Activated CD4-positive, CD25-positive, alpha-beta regulatory T cell (primary cell): ENCODE data around the gene ELF1.

Source experiments
- DNase-seq, 4 experiments: peaks; one replicate each; lab custom pipeline; 2025; lab: John Stamatoyannopoulos, UW

The ELF1 gene

DNA sequence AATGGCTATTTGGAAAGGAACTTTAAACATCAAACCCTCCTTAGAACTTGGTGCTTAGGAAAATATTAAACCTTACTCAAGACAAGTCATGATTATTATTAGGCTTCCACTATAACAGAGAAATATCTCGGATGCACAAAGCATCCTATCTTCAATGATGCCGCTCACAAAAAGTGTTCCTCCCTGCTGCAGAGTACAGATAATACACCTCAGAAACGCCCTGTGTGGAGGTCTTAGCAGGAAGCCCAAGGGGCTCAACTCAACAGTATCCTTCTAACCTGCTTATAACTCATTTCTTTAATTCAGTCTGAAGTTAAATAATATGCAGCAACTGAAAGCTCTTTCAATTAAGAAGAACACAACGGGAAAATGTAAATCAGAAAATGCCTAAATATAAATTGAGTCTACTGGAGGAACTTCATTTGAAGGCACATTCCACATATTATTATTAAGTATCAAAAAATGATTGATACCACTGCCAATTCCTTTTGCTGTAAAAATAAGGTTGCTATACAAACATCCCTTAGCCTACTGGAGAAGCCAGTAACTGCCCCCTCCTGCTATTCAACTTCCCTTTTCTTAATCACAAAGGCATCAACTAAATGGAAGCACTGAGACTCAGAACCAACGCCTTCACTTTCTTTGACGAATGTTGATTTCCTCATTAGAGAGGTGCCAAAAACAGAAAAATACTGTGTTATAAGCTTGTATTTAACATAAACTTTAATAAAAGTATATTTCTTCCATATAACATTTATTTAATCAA, 12.0 kb downstream of the ELF1 start:
- DNase-seq: no peak

DNA sequence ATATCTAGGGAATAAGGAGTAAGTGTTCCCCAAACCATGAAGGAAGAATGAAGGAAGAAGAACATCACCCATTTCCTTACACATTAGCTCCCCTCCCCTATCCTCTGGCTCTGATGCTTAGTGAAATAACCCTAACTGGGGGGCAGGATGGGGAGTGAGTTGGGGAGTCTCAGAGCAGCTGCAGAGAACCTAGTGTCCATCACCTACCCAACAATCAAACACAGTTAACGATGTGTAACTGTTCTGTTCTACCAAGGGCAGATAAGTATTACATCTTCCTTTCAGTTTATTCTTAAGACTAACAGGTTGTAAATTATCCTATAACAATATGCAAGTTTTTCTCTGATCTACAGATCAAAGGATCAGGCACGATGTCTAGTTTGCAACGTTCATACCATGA, 12.8 kb downstream of the ELF1 start:
- DNase-seq: no peak

DNA sequence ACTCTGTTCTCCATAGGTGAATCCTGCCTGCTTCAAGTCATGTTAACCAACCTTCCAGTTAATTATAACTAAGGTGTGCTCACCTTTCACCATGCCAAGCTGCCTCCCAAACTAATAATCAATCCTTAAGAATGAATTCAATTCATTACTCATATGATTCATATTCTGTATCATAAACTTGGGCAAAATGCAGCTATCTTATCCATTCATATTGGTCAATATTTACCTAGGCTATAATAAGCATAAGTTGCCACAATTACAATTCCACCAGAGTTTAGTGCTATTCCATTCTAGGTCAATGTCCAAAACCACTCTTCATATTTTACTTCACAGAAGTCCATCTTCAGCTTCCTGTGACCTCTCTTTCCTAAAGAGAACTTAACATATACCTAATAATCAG, 13.4 kb downstream of the ELF1 start:
- DNase-seq: no peak

DNA sequence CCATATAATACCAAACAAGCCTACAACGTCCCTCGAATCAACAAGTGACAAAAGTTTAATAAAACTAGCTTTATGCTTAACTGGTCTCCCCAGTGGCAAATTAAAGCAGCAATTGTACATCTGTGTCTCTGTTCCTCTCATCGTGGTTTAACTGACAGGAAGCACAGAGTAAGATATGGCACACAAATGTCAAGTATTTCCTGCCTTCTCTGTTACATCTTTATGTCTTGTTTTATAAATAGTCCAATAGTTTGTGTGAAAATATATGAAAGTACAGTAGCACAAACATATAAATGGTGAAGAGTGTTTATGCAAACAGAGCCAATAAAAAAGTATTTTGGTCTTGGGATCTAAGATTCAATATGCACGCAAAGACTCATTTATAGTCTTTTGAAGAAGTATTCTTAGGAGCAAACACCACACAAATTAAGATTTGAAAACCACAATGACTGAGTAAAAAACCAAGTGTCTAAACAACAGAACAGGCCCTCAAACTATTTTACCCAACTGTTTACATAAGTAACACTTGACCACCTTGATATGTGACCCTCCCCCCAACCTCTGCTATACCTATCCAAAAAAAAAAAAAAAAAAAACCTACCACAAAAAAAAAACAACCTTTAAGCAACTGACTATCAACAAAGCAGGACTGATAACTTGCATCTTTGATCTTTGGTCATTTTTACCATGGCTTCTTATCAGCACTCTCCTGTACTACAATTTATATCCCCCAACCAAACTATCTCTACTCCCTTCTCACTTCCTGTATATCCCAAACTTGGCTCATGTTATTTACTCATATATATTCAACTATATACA, 14.0 kb downstream of the ELF1 start:
- no peak for DNase-seq

DNA sequence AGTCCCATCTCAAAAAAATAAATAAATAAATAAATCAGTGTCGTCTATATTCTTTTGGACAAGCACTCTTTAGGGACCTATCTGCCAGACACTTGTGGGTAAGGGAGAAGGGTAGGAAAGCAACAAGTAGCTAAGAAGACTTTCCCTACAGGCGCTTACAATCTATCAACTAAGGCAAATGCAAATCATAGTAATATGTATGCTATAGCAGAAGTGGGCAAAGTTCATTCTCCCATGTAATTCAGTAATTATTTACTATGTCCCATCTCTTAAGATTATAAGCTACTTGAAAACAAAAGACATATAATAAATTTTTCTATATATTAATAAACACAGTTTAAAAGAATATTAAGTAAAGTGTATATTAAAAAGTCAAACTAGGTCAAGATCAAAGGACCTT, 16.5 kb downstream of the ELF1 start:
- DNase-seq: no peak

DNA sequence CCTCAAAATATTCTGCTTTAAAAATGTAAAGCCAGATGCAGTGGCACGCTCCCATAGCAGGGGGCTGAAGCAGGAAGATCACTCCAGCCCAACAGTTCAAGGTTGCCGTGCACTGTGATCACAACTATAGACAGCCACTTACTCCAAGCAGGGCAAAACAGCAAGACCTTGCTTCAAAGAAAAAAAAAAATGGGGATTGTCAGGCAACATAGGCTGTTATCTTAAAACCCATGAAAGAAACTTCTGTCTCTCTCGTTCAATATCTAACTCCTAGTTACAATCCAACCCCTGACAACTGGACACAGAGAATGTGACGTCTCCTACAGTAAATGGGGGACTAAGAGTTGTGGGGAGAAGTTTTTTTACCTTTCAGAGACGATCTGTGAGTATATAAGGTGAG, 17.4 kb downstream of the ELF1 start:
- no peak for DNase-seq

DNA sequence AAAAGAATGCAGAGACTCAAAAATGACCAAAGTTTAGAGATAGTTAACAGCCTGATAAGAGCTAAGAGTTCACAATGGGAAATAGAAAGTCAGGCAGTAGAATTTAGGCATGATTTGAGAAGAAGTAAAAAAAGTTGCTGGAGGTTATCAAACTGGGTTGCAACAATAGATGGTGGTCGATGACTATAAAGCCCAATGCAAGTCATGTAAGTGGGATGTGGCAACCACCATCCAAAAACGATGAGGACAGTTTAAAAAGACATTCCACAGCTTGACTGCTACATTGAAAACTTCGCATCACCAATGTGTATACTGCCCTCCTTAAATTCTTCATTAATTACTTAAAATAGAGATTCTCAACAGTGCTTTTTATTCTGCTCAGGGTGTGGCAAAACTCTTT, 19.7 kb downstream of the ELF1 start:
- no peak for DNase-seq

DNA sequence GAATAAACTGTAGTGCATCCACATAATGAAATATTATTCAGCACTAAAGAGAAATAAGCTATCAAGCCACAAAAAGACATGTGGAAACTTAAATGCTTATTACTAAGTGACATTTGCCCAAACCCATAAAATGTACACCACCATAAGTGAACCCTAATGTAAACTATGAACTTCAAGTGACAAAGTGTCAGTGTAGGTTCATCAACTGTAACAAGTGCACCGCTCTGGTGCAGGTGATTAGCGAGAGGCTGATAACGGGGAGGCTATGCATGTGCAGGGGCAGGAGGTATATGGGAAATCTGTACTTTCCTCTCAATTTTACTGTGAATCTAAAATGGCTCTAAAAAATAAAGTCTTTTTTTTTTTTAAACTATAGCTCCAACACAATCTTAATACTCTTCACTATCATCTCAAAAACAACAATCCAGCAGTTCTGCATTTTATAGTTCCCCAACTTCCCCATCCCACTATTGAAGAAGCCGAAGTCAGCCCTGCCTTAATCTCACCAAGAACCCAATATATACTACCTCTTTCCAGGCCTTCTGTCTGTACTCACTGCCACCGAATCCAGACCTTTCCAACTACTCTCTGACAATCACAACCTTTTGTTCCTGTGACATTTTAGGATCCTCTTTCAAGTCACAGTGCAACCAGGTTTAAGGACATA, 22.6 kb downstream of the ELF1 start:
- no peak for DNase-seq

DNA sequence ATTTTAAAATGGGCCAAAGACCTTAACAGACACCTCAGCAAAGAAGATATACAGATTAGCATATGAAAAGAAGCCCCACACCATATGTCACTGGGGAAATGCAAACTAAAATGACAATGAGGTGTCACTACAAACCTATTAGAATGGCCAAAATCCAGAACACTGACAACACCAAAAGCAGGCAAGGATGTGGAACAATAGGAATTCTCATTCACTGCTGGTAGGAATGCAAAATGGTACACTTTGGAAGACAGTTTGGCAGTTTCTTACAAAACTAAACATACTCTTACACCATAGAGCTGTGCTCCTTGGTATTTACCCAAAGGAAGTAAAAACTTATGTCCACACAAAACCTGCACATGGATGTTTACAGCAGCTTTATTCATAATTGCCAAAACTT, 23.1 kb downstream of the ELF1 start:
- no peak for DNase-seq

DNA sequence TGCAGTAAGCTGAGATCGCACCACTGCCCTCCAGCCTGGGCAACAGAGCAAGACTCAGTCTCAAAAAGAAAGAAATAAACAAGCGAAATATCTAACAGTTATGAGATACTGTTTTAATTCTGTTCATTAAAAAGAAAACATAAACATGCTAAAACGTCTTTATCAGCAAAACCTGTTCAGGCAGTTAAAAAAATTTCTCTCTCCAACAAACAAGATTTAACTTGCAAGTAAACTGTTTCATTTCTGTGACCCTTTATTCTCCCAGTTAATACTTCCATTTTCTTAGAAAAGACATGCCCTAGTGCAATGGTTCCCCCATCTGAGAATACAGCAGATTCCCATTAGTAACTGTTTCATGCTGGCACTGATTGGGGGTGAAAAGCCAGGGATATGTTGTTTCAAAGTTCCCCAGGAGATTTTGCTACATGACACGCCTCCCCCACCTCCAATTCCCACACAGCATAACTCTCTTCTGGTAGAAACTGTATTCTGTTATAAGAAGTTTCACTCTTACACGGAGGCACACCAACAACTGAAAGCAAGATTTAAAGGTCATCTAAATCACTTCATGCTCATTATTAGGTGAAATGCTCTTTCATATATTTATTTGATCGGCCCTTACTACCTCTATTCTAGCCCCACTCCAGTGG, 24.4 kb downstream of the ELF1 start:
- no peak for DNase-seq

DNA sequence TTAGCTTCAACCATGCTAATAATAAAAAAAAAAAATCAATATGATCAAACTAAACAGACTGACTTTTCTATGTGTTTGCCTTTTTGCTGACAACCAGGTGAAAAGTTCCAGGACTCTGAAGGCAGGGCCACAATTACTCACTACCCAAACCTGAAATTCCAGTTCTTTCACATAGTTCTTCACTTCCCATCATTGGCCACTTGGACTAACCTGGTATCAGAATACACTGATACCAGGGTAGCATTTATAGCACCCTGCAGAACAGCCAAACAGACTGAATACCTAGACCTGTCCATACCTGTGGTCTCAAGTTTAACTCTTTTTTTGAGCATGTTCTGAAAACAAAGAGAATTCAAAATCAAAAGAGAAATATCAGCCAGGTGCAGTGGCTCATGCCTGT, 25.1 kb downstream of the ELF1 start:
- DNase-seq: no peak

DNA sequence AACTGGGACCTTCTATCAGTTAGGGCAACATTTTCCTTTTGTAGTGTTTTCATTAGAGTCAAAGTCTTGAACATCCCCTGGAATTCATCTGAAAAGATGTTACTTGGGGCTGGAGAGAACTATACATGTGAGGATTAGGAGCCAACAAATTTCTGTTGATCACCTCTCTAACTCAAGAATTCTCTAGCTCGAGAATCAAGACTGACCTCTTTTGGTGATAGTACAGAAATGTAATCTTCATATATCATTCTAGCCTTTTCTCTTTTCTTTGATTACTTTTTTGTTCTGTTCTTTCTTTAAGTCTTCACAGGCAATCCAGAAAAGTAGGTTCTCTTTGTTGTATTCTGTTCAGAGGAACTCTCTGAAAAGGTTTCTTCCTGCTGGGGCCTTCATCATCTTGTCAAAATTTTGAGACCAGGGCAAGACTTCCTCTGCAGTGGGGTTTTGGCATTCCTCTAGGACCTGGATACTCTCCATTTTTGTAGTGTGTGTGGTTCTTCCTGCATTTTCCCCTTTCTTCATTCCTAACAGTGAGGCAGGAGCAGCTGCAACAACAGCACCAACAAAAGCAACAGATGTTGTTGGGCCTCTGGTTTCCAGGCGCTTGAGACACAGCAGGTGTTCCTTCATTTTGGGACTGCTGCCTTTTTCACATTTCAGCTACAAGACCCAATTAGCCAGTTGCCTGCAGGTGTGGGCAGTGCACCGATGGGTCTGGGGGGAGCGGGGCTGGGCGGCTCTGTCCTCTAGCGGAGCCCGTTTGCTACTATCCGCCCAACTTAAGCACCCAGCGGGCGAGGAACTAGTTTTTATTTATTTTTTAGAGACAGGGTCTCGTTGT, 26.2 kb downstream of the ELF1 start:
- no peak for DNase-seq

DNA sequence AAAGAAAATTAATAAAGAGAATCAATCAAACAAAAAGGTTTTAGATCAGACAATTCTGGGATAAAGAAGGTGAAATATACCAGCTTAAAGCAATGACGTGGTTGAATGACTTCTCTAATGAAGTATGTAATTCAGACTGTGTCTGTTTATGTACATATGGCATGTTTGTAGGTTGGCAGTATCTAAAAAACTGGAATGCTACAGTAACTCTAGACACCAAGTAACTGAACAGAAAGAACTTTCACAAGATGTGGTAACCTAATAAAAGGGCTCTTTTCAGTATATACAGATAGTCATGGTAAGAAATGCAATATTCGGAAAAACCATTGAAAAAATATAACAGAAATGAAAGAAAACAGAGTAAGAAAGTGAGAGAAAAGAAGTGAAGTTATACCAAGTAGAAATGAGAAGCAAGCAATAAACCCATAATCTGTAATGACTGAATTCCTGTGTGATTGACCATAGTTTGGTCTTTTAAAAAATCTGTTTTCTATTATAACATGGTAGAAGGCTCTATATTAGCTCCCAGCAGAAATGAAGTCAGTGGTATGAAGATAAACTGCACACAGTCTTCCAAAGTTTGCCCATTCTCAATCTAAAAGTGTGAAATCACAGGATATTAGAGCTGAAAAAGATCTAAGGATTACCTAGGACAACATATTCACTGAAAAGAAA, 31.4 kb downstream of the ELF1 start:
- DNase-seq: no peak

DNA sequence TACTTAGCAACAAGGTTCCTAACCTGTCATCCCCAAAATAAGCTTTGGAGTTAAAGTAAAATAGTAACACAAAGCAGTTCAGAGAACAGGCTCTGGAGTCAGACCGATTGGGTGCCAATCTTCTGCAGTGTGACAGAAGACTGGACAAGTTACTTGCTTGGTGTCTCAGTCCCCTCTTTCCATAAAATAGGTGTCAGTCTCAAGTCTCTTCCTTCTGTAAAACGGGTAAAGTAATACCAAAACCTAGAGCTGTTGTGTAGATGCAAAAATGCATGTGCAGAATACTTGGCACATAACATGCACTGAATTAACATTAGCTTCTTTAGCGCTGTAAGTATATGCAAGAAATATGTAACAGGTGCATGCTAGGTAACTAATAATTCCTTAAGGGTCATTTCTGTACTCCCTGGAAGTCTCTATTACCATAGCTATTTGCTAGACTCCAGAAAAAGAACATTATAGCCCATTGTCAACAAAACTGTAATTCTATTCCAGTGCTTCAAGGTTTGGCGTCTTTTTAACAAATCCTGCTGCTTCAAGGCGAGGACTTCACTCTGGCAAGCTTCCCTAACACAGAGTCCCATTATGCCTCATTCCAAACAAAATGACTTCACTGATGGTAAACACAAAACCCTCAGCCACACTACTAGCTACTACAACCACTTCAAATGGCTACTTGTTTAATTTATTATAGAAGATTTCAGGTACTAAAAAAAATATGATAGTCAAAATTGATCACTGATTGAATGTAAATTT, 32.8 kb downstream of the ELF1 start:
- DNase-seq: no peak

DNA sequence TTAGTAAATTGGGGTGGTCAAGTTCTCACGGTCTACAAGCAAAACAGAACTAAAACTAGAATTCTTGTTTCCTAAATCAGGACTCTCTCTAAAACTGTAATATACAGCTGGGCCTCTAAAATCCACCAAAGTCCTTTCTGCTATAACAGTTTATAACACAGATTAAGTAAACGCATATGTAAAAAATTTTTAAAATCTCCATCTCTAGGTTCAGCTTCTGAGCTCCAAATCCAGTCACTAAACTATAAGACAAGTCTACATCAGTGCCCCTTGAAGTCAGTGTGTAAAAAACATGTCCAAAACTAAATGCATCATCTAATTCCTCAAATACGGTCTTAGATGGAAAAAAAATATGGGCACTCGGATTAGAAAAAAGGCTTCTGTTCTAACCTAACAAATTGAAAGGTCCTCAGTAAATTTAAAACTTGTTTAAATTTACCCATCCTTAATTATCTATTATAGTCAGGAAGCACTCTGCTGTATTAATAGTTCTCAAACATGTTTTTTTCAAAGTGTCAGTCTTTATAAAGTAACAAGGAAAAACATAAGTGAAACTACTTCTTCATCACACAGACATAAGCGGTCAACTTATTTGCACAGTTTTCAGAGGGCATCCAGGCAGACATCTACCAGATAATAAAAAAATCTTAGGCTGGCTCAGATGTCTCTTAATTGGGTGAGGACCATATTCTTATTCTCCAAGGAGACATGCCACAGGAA, 33.6 kb downstream of the ELF1 start:
- no peak for DNase-seq

DNA sequence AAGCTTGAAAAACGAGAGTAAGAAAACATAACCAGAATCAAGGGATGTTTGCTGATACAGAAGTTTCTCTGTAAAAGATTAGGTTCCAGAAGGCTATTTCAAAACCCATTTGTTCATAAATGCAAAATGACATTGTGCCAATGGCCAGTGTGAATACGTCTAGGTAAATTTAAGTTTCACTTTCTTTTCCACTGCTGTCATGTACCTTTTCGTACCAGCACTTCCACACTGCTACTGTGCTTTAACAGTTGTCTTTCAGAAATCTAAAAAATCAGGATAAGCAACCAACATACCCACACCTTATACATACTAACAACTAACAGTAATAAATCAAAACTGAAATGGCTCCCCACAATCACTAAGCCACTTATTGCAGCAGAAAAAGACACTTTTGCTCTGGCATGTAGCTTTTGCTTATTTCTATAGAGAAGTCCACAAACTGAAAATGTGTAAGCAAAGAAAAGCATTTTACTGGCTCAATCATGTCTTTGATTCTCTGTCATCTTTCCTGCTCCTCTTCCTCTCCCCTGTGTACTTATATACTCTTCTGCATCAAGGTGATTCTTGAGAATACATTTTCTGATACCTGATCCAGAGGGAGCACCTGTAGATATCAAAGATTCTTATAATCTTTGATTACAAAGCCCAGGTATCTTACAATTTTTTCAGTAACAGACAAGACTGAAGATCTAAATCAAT, 34.3 kb downstream of the ELF1 start:
- no peak for DNase-seq

DNA sequence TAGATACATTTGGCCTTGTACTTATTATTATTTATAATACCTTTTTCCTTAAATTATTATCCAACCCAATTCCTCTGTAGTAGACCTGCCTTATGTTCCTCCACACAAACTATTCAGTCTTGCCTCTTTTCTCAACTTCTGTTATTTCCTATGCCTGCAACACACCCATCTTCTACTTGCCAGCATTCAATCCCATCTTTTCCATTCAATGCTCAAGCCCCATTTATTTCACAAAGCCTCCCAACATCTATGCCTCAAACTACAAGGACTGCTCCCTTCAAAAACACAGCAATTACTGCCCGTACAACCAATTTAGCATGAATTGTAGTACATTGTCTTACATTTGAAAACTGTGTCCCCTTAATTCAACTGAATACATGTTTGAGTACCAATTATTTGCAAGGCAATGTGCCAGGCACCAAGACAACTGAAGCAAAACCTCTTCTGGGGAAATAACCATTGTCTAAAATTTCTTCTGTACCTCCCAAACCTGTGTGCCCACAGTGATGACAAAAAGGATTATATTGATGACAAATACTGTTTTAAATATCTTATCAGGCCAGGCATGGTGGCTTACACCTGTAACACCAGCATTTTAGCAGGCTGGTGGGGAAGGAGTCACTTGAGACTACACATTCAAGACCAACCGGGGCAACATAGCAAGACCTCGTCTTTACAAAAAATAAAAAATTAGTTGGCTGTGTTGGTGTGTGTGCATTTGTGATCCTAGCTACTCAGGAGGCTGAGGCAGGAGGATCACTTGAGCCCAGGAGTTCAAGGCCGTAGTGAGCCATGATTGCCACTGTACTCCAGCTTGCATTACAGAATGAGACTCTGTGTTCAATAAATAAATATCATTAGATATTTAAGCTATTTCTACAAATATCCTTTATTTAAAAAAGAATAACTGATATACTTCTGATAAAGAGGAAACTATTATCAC, 35.1 kb downstream of the ELF1 start:
- no peak for DNase-seq

DNA sequence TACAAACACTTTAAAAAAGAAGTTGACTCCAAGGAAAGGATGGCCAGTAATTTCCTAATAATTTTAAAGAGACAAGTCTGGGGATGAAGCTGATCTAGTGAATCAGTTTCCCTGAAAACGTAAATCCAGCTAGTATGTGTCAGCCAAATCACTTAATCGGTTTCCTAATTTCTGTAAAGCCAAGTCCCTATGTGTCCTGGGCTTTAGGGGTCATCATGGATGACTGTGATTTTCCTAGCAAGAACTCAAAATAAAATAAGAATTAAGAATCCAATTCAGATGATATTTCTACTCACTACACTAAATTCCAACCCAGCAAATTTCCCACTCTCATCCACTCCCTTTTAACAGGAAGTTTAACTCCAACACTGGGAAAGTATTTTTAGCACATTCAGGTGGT, 35.9 kb downstream of the ELF1 start:
- DNase-seq: no peak
